Endothelial cell (in vitro differentiated cells): ENCODE results near the gene CPN1. TPM values are rescaled to one million over a fixed set of nuclear protein-coding genes. Genes with fewer than 3 reads are reported as not detected.

Source experiments
- DNase-seq: peaks from one replicate; pipeline ENCODE4 v3.0.0; 2021; ENCODE audit warnings: low spot score
- H3K27ac Mint-ChIP-seq: one replicate; pipeline ENCODE4 v1.8.0; 2021; ENCODE audit warnings: mixed read lengths, inconsistent platforms; ENCODE audit not compliant: unreplicated experiment
- H3K27me3 Mint-ChIP-seq: one replicate; pipeline ENCODE4 v1.8.0; 2021; ENCODE audit warnings: mild to moderate bottlenecking, moderate library complexity, mixed read lengths, inconsistent platforms; ENCODE audit not compliant: unreplicated experiment
- H3K36me3 Mint-ChIP-seq: one replicate; pipeline ENCODE4 v1.8.0; 2021; ENCODE audit warnings: mild to moderate bottlenecking, low read depth, mixed read lengths, inconsistent platforms; ENCODE audit not compliant: unreplicated experiment
- H3K4me1 Mint-ChIP-seq: one replicate; pipeline ENCODE4 v1.8.0; 2021; ENCODE audit warnings: mild to moderate bottlenecking, mixed read lengths, inconsistent platforms; ENCODE audit not compliant: unreplicated experiment
- H3K4me3 Mint-ChIP-seq: one replicate; pipeline ENCODE4 v1.8.0; 2021; ENCODE audit warnings: mild to moderate bottlenecking, mixed read lengths, inconsistent platforms; ENCODE audit not compliant: unreplicated experiment
- H3K9me3 Mint-ChIP-seq: one replicate; pipeline ENCODE4 v1.8.0; 2021; ENCODE audit warnings: mixed read lengths, inconsistent platforms; ENCODE audit not compliant: unreplicated experiment
- total RNA-seq: library from RNA; stranded (reverse); fragmentation: NEBNext Ultra II Directional; extraction: Animal tissue kit (Norgen Biotek cat#: 25700); gene quantifications from one replicate; pipeline ENCODE4 v1.2.1, GENCODE V29; 2021; ENCODE audit not compliant: unreplicated experiment
- TF ChIP-seq, protein P1 (sequence below): fragments of 200-600 bp; sonication (generic); IDR thresholded peaks from one replicate; pipeline ENCODE4 v1.5.0; 2021; ENCODE audit warnings: antibody characterized with exemption; ENCODE audit not compliant: unreplicated experiment

Gene CPN1
- total RNA-seq, 1 donor from 2014 or later: not detected

DNA sequence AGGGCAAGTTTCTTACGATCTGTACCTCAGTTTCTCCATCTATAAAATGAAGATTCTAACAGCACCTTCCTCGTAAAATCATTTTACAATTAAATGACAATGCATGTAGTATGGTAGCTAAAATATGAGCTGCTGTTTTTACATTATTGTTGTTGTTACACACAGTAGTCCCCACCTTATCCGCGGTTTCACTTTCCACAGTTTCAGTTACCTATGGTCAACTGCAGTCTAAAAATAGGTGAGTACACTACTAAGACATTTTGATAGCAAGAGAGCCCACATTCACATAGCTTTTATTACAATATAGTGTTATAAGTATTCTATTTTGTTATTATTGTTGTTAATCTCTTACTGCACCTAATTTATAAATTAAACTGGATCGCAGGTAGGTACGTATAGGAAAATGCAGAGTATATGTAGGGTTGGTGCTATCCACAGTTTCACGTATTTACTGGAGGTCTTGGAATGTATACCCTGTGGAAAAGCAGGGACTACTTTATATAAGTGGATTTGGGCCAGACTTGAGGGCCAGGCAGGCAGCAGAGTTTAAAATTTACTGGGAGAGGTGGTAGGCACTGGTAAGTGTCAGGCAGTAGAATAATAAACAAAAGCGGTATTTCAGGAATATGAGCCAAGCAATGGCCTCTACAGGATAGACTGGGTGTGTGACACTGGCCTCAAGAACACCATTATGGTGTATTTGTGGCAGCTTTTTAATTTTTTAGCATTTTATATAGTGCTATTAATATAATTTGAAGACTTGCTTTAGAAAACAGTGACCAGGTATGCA, 82.2 kb downstream of the CPN1 start:
- Mint-ChIP-seq H3K4me1 (peaks cover 8% of the 10 kb centered on the region), H3K36me3 (no peaks in the 10 kb centered on the region), H3K27ac (no peak overlapping the region), H3K4me3 (no peak overlapping the region), H3K9me3 (no peaks in the 10 kb centered on the region), H3K27me3 (peaks cover 2% of the 10 kb centered on the region)
- TF ChIP-seq, protein P1, sequence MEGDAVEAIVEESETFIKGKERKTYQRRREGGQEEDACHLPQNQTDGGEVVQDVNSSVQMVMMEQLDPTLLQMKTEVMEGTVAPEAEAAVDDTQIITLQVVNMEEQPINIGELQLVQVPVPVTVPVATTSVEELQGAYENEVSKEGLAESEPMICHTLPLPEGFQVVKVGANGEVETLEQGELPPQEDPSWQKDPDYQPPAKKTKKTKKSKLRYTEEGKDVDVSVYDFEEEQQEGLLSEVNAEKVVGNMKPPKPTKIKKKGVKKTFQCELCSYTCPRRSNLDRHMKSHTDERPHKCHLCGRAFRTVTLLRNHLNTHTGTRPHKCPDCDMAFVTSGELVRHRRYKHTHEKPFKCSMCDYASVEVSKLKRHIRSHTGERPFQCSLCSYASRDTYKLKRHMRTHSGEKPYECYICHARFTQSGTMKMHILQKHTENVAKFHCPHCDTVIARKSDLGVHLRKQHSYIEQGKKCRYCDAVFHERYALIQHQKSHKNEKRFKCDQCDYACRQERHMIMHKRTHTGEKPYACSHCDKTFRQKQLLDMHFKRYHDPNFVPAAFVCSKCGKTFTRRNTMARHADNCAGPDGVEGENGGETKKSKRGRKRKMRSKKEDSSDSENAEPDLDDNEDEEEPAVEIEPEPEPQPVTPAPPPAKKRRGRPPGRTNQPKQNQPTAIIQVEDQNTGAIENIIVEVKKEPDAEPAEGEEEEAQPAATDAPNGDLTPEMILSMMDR: no peak
- no peak for DNase-seq

DNA sequence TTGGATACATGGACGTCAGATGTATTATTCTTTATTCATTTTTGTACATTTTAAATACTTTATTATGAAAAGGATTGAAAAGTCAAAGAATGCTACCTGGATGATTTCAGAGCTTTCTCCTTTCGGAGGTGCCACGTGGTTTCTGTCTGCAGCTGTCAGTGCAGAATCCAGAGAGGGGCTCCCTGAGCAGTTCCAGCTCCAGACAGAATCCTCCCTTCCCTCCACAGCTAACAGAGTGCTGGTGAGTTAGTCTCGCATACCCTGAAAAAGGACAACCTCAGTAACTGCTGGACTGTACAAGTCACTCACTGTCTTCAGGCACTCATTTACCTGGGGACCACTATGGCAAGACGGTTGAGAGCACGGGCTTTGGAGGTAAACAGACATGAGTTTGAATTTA, 82.8 kb downstream of the CPN1 start:
- no peaks in the 10 kb centered on the region for H3K9me3 Mint-ChIP-seq
- peaks cover 8% of the 10 kb centered on the region for H3K4me1 Mint-ChIP-seq
- peaks cover 2% of the 10 kb centered on the region for H3K27me3 Mint-ChIP-seq
- DNase-seq: no peak
- TF ChIP-seq, protein P1: no peak
- no peak overlapping the region for H3K27ac Mint-ChIP-seq
- H3K4me3 Mint-ChIP-seq: no peak overlapping the region
- H3K36me3 Mint-ChIP-seq: no peaks in the 10 kb centered on the region

DNA sequence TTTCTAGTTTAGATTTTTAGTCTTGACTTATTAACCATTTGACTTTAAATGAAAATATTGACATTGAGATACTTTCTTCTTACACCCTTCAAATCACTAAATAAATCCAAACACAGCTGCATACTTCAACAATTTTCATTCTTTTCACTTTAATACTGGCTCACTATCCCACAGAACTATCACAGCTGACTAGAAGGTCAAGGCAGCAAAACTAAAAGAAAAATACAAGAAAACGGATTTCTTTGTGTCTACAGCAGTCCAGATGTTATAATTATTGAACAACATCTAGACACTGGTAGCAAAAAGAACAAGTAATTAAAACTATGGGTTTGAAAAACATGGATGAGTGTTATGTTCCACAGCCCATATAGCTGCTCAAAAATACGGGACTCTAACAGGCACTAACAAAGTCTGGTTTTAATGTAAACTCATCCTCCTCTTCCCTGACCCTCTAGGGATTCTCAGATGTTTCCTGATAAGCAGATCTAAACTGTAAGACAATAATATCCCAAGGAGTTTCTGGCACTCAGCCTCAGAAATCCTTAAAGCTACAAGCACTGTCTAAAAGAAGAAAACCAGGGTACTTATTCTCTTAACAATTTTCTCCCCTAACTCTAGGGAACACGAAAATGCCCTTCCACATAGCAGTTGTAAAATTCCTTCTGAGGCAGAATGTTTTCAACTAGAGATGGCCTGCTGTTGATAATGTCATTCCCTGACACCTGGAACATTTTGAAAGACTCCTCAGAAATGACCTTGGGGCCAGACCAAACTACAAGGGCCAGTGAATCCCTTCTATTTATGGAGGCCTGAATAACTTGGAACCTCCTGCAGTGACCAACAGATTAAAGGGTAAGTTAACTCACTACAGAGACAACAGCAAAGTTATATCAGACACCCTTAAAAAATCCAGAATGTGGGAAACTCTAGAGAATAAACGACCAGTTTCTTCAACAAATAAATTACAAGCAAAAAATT, 84.7 kb downstream of the CPN1 start:
- peaks cover 8% of the 10 kb centered on the region for H3K4me1 Mint-ChIP-seq

GRCh38 chr10:99995713-99996112, 86.0 kb downstream of the CPN1 start:
- H3K9me3 Mint-ChIP-seq: no peaks in the 10 kb centered on the region
- no peak overlapping the region for H3K27ac Mint-ChIP-seq
- peaks cover 8% of the 10 kb centered on the region for H3K4me1 Mint-ChIP-seq
- no peaks in the 10 kb centered on the region for H3K36me3 Mint-ChIP-seq
- peaks cover 2% of the 10 kb centered on the region for H3K27me3 Mint-ChIP-seq
- no peak for DNase-seq
- H3K4me3 Mint-ChIP-seq: no peak overlapping the region
- TF ChIP-seq, protein P1: no peak

More for the DNA sequence above, 84.7 kb downstream of the CPN1 start:
- no peak for DNase-seq
- Mint-ChIP-seq H3K4me3 (no peak overlapping the region), H3K27ac (no peak overlapping the region), H3K36me3 (no peaks in the 10 kb centered on the region), H3K9me3 (no peaks in the 10 kb centered on the region), H3K27me3 (peaks cover 2% of the 10 kb centered on the region)
- TF ChIP-seq, protein P1: no peak
